Measurements from ENCODE around the gene PHC2.

The PHC2 gene

DNA sequence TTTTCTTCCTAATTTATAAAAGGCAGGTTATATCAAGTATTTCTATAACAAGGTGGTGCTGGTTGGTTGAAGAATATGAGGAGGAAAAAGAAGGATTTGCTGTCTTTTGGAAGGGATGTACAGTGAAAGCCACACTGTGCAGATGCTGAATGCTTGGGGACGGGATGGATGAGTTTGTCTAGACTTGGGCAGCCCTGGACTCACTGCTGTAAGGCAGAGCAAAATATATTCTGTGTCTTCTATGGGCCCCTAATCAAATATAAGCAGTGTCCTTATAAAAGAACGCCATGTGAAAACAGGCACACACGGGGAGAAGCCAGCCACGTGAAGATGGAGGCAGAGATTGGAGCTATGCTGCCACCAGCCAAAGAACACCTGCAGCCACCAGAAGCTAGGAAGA is 47.4 kb downstream of the PHC2 start (continued):
- TF ChIP-seq, protein P1, sequence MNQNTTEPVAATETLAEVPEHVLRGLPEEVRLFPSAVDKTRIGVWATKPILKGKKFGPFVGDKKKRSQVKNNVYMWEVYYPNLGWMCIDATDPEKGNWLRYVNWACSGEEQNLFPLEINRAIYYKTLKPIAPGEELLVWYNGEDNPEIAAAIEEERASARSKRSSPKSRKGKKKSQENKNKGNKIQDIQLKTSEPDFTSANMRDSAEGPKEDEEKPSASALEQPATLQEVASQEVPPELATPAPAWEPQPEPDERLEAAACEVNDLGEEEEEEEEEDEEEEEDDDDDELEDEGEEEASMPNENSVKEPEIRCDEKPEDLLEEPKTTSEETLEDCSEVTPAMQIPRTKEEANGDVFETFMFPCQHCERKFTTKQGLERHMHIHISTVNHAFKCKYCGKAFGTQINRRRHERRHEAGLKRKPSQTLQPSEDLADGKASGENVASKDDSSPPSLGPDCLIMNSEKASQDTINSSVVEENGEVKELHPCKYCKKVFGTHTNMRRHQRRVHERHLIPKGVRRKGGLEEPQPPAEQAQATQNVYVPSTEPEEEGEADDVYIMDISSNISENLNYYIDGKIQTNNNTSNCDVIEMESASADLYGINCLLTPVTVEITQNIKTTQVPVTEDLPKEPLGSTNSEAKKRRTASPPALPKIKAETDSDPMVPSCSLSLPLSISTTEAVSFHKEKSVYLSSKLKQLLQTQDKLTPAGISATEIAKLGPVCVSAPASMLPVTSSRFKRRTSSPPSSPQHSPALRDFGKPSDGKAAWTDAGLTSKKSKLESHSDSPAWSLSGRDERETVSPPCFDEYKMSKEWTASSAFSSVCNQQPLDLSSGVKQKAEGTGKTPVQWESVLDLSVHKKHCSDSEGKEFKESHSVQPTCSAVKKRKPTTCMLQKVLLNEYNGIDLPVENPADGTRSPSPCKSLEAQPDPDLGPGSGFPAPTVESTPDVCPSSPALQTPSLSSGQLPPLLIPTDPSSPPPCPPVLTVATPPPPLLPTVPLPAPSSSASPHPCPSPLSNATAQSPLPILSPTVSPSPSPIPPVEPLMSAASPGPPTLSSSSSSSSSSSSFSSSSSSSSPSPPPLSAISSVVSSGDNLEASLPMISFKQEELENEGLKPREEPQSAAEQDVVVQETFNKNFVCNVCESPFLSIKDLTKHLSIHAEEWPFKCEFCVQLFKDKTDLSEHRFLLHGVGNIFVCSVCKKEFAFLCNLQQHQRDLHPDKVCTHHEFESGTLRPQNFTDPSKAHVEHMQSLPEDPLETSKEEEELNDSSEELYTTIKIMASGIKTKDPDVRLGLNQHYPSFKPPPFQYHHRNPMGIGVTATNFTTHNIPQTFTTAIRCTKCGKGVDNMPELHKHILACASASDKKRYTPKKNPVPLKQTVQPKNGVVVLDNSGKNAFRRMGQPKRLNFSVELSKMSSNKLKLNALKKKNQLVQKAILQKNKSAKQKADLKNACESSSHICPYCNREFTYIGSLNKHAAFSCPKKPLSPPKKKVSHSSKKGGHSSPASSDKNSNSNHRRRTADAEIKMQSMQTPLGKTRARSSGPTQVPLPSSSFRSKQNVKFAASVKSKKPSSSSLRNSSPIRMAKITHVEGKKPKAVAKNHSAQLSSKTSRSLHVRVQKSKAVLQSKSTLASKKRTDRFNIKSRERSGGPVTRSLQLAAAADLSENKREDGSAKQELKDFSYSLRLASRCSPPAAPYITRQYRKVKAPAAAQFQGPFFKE (tag by site-specific recombination; IDR thresholded peaks at IDR 0.05; ENCODE audit: borderline replicate concordance): no peak
- no peak for TF ChIP-seq ZBTB7A (tag by site-specific recombination; IDR thresholded peaks at IDR 0.05; ENCODE audit: low read depth)
- TF ChIP-seq, protein P2, sequence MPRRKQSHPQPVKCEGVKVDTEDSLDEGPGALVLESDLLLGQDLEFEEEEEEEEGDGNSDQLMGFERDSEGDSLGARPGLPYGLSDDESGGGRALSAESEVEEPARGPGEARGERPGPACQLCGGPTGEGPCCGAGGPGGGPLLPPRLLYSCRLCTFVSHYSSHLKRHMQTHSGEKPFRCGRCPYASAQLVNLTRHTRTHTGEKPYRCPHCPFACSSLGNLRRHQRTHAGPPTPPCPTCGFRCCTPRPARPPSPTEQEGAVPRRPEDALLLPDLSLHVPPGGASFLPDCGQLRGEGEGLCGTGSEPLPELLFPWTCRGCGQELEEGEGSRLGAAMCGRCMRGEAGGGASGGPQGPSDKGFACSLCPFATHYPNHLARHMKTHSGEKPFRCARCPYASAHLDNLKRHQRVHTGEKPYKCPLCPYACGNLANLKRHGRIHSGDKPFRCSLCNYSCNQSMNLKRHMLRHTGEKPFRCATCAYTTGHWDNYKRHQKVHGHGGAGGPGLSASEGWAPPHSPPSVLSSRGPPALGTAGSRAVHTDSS (tag by site-specific recombination; IDR thresholded peaks at IDR 0.05): no peak
- TF ChIP-seq ZNF473 (tag by site-specific recombination; IDR thresholded peaks at IDR 0.05): no peak
- TF ChIP-seq ZNF239 (tag by site-specific recombination; IDR thresholded peaks at IDR 0.05): no peak
- no peak for TF ChIP-seq ZNF214 (tag by site-specific recombination; IDR thresholded peaks at IDR 0.05; ENCODE audit: borderline replicate concordance)
- no peak for TF ChIP-seq ZNF184 (tag by site-specific recombination; IDR thresholded peaks at IDR 0.05)
- no peak for TF ChIP-seq ZNF23 (tag by site-specific recombination; IDR thresholded peaks at IDR 0.05; ENCODE audit: borderline replicate concordance)
- no peak for TF ChIP-seq HOXC10 (CRISPR knock-in tag; IDR thresholded peaks at IDR 0.05)
- TF ChIP-seq ZNF202 (tag by site-specific recombination; IDR thresholded peaks at IDR 0.05; ENCODE audit: borderline replicate concordance): no peak

DNA sequence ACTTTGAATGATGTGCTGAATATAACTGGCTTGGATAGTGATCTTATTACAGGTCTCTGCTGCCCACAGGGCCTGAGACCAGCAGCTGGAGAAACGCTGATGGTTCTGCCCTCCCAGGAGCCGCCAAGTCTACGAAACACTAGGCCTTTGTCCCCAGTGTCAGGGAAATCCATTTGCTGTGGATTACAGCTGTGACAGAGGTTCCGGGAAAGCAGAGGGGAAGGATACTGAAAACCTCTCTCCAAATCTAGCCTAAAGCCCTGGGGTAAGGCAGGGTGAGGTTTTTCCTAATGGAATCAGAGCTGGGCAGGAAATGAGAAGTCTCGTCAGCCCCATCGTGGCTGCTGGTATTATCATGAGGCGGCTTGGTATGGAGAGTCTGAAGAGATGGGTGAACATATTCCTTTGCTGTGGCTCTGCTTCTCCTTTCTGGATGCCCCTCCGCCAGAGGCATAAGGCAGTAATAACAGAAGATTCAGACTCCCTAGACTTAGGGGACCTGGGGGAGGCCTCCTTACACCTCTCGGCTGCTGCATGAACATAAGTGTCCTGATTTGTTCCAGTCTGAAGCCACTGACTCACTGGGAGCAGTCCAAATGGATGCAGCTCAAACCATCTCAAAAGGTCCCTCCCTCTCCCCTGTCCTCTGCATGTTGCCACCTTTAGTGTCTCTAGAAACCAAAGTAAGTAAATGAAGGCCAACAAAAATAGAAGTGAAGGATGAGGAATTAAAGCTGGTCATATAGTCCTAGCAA is 48.1 kb downstream of the PHC2 start:
- Histone ChIP-seq H3K36me3 (ENCODE audit: control insufficient read depth in 2 of 2, insufficient read depth in 1 of 2, low read length in 2 of 2) (no peaks in the 10 kb centered on the region), H3K9me3 (ENCODE audit: control insufficient read depth, insufficient read depth, low read depth, low read length) (no peaks in the 10 kb centered on the region), H3K27ac (ENCODE audit: extremely low read depth, low read depth, low read length) (no peak overlapping the region), H3K4me3 (ENCODE audit: low read depth, low read length) (no peak overlapping the region), H3K4me1 (ENCODE audit: control insufficient read depth, insufficient read depth, low read length) (peaks cover 4% of the 10 kb centered on the region; the same call in 1 of the 2 replicates)
- TF ChIP-seq, protein P3, sequence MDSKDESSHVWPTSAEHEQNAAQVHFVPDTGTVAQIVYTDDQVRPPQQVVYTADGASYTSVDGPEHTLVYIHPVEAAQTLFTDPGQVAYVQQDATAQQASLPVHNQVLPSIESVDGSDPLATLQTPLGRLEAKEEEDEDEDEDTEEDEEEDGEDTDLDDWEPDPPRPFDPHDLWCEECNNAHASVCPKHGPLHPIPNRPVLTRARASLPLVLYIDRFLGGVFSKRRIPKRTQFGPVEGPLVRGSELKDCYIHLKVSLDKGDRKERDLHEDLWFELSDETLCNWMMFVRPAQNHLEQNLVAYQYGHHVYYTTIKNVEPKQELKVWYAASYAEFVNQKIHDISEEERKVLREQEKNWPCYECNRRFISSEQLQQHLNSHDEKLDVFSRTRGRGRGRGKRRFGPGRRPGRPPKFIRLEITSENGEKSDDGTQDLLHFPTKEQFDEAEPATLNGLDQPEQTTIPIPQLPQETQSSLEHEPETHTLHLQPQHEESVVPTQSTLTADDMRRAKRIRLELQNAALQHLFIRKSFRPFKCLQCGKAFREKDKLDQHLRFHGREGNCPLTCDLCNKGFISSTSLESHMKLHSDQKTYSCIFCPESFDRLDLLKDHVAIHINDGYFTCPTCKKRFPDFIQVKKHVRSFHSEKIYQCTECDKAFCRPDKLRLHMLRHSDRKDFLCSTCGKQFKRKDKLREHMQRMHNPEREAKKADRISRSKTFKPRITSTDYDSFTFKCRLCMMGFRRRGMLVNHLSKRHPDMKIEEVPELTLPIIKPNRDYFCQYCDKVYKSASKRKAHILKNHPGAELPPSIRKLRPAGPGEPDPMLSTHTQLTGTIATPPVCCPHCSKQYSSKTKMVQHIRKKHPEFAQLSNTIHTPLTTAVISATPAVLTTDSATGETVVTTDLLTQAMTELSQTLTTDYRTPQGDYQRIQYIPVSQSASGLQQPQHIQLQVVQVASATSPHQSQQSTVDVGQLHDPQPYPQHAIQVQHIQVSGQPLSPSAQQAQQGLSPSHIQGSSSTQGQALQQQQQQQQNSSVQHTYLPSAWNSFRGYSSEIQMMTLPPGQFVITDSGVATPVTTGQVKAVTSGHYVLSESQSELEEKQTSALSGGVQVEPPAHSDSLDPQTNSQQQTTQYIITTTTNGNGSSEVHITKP (tag by site-specific recombination; IDR thresholded peaks at IDR 0.05): 0 out of 2 replicates have a peak, but pooled peaks have one; percentile 13
- TF ChIP-seq, protein P4, sequence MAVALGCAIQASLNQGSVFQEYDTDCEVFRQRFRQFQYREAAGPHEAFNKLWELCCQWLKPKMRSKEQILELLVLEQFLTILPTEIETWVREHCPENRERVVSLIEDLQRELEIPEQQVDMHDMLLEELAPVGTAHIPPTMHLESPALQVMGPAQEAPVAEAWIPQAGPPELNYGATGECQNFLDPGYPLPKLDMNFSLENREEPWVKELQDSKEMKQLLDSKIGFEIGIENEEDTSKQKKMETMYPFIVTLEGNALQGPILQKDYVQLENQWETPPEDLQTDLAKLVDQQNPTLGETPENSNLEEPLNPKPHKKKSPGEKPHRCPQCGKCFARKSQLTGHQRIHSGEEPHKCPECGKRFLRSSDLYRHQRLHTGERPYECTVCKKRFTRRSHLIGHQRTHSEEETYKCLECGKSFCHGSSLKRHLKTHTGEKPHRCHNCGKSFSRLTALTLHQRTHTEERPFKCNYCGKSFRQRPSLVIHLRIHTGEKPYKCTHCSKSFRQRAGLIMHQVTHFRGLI (tag by site-specific recombination; IDR thresholded peaks at IDR 0.05): no peak
- ChIA-PET CTCF (interaction anchor here (0.6 to 0.7 kb wide), 2 partner anchors 11 to 93 kb away, joined by 3 to 5 read pairs; no protein-coding TSS in a partner anchor), POLR2A (no interaction called here)
